Activated naive CD4-positive, alpha-beta T cell treated with anti-CD3 and anti-CD28 coated beads, Interleukin-2, amount 10 ng/mL, durations not matched to agents 7 days and 5 days (primary cell): Measurements from ENCODE around the gene HOXA3.

Source experiments
- CTCF ChIA-PET: fragments of 350-600 bp; sonication (Branson Sonifier 250); formaldehyde crosslinking; loops from one replicate; lab custom pipeline; 2021; ENCODE audit warnings: antibody characterized with exemption; lab: Charles Lee
- DNase-seq: peaks from one replicate; pipeline ENCODE4 v3.0.0-alpha.2; 2020
- H3K27ac Mint-ChIP-seq: one replicate; pipeline ENCODE4 v1.8.0; 2021; ENCODE audit warnings: mild to moderate bottlenecking, moderate library complexity, mixed read lengths
- H3K27me3 Mint-ChIP-seq: one replicate; pipeline ENCODE4 v1.8.0; 2021; ENCODE audit warnings: mild to moderate bottlenecking, mixed read lengths
- H3K36me3 Mint-ChIP-seq: one replicate; pipeline ENCODE4 v1.8.0; 2021; ENCODE audit warnings: mixed read lengths
- H3K4me1 Mint-ChIP-seq: one replicate; pipeline ENCODE4 v1.8.0; 2021; ENCODE audit warnings: mixed read lengths
- H3K4me3 Mint-ChIP-seq: one replicate; pipeline ENCODE4 v1.8.0; 2021; ENCODE audit warnings: mild to moderate bottlenecking, moderate library complexity, mixed read lengths
- H3K9me3 Mint-ChIP-seq: one replicate; pipeline ENCODE4 v1.8.0; 2021; ENCODE audit warnings: mixed read lengths

Gene HOXA3

GRCh38 chr7:27151931-27152815 lies at the start of gene HOXA3:
Gene HOXA3 (minus strand): TSS chr7:27152583. CDS start chr7:27110640, 41,943 bp downstream.
- Mint-ChIP-seq H3K27ac (peak within 1 kb of the TSS; percentile 71), H3K4me1 (peaks cover 27% of the 10 kb centered on the region)
- CTCF ChIA-PET, result interaction anchor here (1.0 to 1.7 kb wide), 2 partner anchors 55 to 56 kb away, joined by 4 to 6 read pairs; partner anchors contain the start of gene HOXA1

DNA sequence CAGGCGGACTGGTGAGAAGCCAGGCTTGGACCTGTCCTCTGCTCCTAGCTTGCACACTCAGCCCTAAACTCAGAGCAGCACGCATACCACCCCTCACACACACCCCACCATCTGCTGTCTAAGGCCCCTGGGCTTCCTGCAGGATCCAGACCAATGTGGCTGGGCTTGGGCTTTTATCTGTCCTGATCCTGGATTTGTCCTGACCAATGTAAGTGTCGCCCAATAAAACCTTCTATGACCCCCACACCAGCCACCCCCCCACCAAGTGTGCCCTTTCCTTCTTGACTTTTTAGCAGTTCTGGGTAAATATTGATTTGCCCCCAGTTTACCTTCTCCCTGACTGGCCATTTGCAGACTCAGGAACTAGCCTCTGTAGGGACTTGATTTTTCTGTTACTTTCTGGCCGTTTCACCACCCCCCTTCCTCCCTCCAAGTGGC lies 49.2 kb upstream of the HOXA3 start:
- CTCF ChIA-PET, result interaction anchor here (0.7 to 1.1 kb wide), 3 partner anchors 9 to 770 kb away, joined by 3 read pairs; no protein-coding TSS in a partner anchor
- DNase-seq, result no peak
- H3K36me3 Mint-ChIP-seq, result peaks cover 2% of the 10 kb centered on the region
- H3K27me3 Mint-ChIP-seq, result peaks cover 94% of the 10 kb centered on the region
- peaks cover 26% of the 10 kb centered on the region for H3K4me1 Mint-ChIP-seq
- H3K4me3 Mint-ChIP-seq, result no peak overlapping the region
- H3K27ac Mint-ChIP-seq, result no peak overlapping the region
- H3K9me3 Mint-ChIP-seq, result no peaks in the 10 kb centered on the region

More at GRCh38 chr7:27151931-27152815, at the start of gene HOXA3:
- no peak for DNase-seq
- H3K36me3 Mint-ChIP-seq, result peaks cover 1% of the 10 kb centered on the region
- peak within 1 kb of the TSS; percentile 54 for H3K4me3 Mint-ChIP-seq
- peaks cover 100% of the 10 kb centered on the region for H3K27me3 Mint-ChIP-seq
- peaks cover 1% of the 10 kb centered on the region for H3K9me3 Mint-ChIP-seq

- peaks cover 2% of the 10 kb centered on the region for H3K36me3 Mint-ChIP-seq
- H3K27me3 Mint-ChIP-seq, result peaks cover 91% of the 10 kb centered on the region
- peak overlapping the region; percentile 74 for H3K27ac Mint-ChIP-seq
- H3K4me3 Mint-ChIP-seq, result peak overlapping the region; percentile 29
- no peaks in the 10 kb centered on the region for H3K9me3 Mint-ChIP-seq
- no peak for DNase-seq
- CTCF ChIA-PET, result interaction anchor here (0.6 to 0.7 kb wide), 2 partner anchors 10 to 637 kb away, joined by 3 read pairs; no protein-coding TSS in a partner anchor
- peaks cover 26% of the 10 kb centered on the region for H3K4me1 Mint-ChIP-seq
These were observed 48.6 kb upstream of the HOXA3 start for GRCh38 chr7:27200761-27201579.

DNA sequence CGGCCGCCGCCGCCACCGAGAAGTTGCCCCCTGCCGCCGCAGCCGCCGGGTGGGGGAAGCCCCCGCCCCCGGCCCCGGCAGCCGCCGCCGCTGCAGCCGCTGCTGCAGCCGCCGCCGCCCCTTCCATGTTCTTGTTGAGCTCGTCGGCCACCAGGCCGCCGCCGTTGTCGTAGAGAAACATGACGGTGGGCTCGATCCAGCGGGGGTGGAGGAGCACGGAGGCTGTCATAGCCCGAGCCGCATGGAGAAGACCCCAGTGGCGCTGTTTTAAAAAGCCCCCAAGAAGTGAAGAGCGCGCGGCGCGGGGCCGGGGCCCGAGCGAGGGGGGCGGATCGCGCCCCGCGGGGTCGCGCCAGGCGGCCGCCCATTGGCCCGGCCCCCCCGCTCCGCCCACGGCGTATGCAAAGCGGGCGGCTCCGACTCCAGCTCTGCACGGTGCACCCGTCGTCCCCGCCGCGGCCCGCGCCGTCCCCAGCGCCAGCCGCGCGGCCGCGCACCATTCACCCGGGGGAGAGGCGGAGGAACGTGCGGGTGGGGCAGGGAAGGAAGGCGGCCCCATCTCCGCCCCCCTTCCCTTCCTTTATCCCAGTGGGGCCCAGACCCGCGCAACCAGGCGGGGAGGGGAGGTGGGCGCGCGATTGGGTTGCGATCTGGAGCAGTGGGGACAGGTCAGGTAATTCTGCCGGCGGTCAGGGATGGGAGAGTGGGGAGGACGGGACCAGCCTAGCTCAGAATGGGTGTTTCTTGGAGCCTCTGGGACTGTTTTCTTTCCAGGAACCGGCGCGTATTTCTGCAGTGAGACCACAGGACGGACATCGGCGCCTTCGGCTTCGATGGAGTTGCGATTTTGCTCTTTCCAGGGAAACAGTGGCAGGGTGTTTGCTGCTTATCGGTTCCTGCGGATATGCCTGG lies 47.7 kb upstream of the HOXA3 start, which contains the start of gene HOXA13:
Gene HOXA13 (minus strand): TSS at position 243 of the 912 bp plus-strand sequence. CDS start 14 bp downstream, at position 229.
- Mint-ChIP-seq H3K36me3 (peaks cover 2% of the 10 kb centered on the region), H3K4me1 (peaks cover 21% of the 10 kb centered on the region), H3K27ac (peak within 1 kb of the TSS; percentile 74), H3K9me3 (no peaks in the 10 kb centered on the region), H3K4me3 (peak within 1 kb of the TSS; percentile 64), H3K27me3 (peaks cover 88% of the 10 kb centered on the region)
- no peak for DNase-seq
- CTCF ChIA-PET, result no interaction called here

- Mint-ChIP-seq H3K9me3 (no peaks in the 10 kb centered on the region), H3K27me3 (peaks cover 88% of the 10 kb centered on the region), H3K4me3 (peak overlapping the region; percentile 39), H3K27ac (peak overlapping the region; percentile 68), H3K4me1 (peaks cover 21% of the 10 kb centered on the region), H3K36me3 (peaks cover 2% of the 10 kb centered on the region)
- CTCF ChIA-PET, result interaction anchor here (1.1 kb wide), 1 partner anchor 822 kb away, joined by 5 read pairs; no protein-coding TSS in a partner anchor
- no peak for DNase-seq
These were observed 46.8 kb upstream of the HOXA3 start for GRCh38 chr7:27198871-27199801.

DNA sequence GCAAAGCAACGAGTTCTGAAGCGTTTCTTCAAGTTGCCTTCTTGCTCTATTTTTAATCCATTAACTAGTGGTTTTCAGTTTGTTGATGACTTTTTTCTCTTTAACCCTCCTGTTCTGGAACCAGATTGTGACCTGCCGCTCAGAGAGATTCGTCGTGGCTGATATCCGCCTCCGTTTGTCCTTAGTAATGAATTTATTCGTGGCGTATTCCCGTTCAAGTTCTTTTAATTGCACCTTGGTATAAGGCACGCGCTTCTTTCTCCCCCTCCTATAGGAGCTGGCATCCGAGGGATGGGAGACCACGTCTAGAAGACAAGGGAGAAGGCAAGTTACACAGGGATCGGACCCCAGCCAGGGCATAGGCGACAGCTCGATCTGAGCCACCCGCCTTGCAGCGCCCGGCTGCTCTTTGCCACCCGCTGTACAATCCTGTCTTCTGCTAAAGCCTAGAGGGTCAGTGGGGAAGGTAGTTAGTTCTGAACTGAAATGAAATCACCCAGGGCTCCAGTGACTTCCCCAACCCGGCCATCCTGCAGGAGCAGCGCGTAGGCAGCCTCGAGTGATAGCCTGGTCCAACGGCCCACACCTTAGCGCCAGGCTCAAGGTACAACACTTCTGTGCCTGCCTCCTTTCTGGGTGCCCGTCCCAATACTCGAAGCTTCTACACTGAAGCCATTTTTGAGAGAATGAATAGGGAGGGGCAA lies 45.9 kb upstream of the HOXA3 start:
- Mint-ChIP-seq H3K36me3 (peaks cover 2% of the 10 kb centered on the region), H3K4me3 (no peak overlapping the region), H3K9me3 (no peaks in the 10 kb centered on the region), H3K4me1 (peaks cover 24% of the 10 kb centered on the region), H3K27me3 (peaks cover 88% of the 10 kb centered on the region), H3K27ac (peak overlapping the region; percentile 1)
- CTCF ChIA-PET, result interaction anchor here (1.1 kb wide), 1 partner anchor 823 kb away, joined by 5 read pairs; no protein-coding TSS in a partner anchor
- no peak for DNase-seq

DNA sequence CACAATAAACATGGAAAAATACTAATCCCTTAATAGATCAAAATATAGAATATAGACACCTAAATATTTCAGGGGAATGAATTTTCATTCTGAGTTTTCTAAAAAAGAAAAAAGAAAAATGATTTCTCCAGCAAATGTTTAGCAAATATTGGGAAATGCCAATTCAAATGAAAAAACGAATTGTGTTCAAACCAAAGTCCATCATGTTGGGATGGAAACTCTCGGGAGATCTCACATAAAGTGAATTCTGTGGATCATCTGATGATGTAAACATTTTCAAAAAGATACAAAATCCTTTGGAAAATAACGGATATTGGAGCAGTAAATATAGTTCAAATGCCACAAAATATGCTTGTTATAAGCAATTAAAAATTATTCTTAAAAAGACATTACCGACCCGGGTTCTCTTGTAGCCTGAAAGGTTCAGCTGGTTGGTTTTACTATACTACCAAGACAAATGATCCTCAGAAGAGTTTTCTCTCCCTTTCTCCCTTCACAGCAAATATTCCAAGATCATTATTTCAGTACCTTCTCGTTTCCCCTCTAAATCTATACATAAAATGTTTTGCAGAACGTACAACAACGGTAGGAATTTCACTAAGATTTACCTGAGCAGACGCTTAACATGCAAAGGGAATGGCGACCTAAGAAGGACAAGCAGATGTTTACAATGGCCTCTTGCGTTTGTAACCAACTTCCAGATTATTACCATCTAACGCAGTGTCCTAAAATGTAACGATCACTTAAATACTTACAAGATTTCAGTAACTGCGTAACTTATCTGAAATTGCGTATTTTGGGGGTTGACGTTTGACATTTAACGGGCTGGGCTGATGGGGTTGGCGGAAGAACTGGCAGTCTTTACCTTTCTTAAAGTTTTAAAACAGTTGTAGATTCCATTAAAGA lies 45.0 kb upstream of the HOXA3 start:
- CTCF ChIA-PET, result no interaction called here
- no peak for DNase-seq
- no peaks in the 10 kb centered on the region for H3K9me3 Mint-ChIP-seq
- H3K4me3 Mint-ChIP-seq, result no peak overlapping the region
- peaks cover 24% of the 10 kb centered on the region for H3K4me1 Mint-ChIP-seq
- H3K36me3 Mint-ChIP-seq, result peaks cover 2% of the 10 kb centered on the region
- no peak overlapping the region for H3K27ac Mint-ChIP-seq
- peaks cover 88% of the 10 kb centered on the region for H3K27me3 Mint-ChIP-seq

- peaks cover 2% of the 10 kb centered on the region for H3K36me3 Mint-ChIP-seq
- H3K4me1 Mint-ChIP-seq, result peaks cover 20% of the 10 kb centered on the region
- H3K4me3 Mint-ChIP-seq, result no peak overlapping the region
- peaks cover 88% of the 10 kb centered on the region for H3K27me3 Mint-ChIP-seq
- H3K9me3 Mint-ChIP-seq, result no peaks in the 10 kb centered on the region
- CTCF ChIA-PET, result interaction anchor here (0.5 to 2.3 kb wide), 32 partner anchors 9 to 900 kb away, joined by 3 to 24 read pairs (median 5); partner anchors contain the start of genes EVX1 and TAX1BP1
- no peak overlapping the region for H3K27ac Mint-ChIP-seq
- peak; percentile 88 for DNase-seq
These were observed 43.9 kb upstream of the HOXA3 start for GRCh38 chr7:27196287-27196767.

- peaks cover 10% of the 10 kb centered on the region for H3K4me1 Mint-ChIP-seq
- H3K9me3 Mint-ChIP-seq, result no peaks in the 10 kb centered on the region
- H3K27ac Mint-ChIP-seq, result no peak overlapping the region
- peaks cover 88% of the 10 kb centered on the region for H3K27me3 Mint-ChIP-seq
- H3K4me3 Mint-ChIP-seq, result no peak overlapping the region
- no peak for DNase-seq
- CTCF ChIA-PET, result interaction anchor here (0.6 to 2.3 kb wide), 10 partner anchors 8 to 727 kb away, joined by 3 to 24 read pairs (median 4); partner anchors contain the start of gene EVX1
- peaks cover 4% of the 10 kb centered on the region for H3K36me3 Mint-ChIP-seq
These were observed 42.5 kb upstream of the HOXA3 start for GRCh38 chr7:27194686-27195379.

- Mint-ChIP-seq H3K27me3 (peaks cover 90% of the 10 kb centered on the region), H3K4me1 (peaks cover 13% of the 10 kb centered on the region), H3K4me3 (no peak overlapping the region), H3K36me3 (peaks cover 5% of the 10 kb centered on the region), H3K27ac (no peak overlapping the region), H3K9me3 (no peaks in the 10 kb centered on the region)
- CTCF ChIA-PET, result interaction anchor here (1.0 to 1.6 kb wide), 4 partner anchors 17 to 735 kb away, joined by 3 to 4 read pairs (median 3); no protein-coding TSS in a partner anchor
- DNase-seq, result no peak
These were observed 41.6 kb upstream of the HOXA3 start for GRCh38 chr7:27194002-27194352.
